HG03457 (cell line): ENCODE results near the gene ANKRD9.
A peak's percentile ranks its signal among the peaks of the same experiment; 100 is the strongest.
"Not testable (repeated sequence)": the region's sequence is repeated elsewhere in the genome, so short reads cannot be mapped to it uniquely, and the experiment has no call there.

Experiments
- ATAC-seq: cut with Tn5 transposase; IDR thresholded peaks from one replicate; pipeline ENCODE4 v1.9.1; 2021; ENCODE audit warnings: moderate number of reproducible peaks; ENCODE audit not compliant: unreplicated experiment

The ANKRD9 gene

DNA sequence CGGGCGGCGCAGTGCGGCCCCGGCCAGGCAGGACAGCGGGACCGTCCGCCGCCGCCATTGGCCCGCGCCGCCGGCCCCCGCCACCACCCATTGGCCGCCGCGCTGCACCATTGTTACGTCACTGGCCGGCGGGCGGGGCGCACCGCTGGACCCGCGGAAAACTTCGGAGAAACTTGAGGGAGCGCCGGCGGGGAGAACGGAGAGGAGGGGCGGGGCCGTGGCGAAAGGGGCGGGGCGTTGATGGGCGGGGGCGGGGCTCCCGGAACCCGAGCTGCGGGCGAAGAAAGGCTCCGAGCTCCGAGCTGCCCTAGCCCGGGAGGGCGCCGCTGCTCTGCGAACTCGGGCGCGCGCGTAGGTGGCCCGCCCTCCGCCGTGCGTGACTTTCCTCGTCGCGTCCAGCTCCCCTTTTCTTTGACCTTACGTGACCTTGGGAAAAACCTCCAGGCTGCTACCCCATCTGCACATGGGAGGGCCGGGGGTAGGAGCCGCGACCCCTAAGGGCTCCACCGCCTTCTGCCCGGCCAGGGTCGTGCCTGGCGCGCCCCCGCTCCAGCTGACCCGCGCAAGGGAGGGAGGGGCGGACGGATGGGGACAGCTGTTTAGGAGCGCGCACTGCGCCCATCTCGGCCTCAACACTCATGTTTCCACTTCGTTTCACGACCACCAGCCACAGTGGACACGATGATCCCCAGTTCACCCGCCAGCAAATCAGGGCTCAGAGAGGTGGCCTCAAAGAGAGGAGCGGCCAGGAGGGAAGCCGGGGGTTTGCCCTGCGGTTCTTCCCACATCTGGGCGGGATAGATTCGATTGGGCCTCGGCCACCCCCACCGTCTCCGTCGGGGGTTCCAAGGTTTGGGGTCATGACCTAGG lies at the start of gene ANKRD9:
Gene ANKRD9, minus strand, starts transcription at position 31 of the 870 bp plus-strand sequence. CDS start 1,887 bp downstream, outside the sequence.
- ATAC-seq: peak; percentile 54

DNA sequence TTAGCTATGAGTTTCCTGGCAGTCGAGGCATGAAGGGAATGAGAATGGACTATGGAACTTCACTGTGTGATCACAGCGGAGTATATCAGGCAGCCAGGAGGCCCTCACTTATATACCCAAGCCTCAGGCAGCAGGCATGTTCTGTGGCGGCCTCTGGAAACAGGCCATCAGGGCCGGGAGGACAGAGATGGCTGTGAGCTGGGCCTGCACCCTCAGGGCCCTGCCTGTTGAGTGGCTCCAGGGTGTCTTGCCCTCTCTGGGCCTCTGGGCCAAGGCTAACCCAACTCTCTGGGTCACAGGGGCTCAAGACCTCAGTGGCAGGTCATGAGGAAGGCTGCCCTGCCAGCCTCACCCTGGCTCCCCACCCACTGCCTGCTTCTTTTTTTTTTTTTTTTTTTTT lies 49.0 kb upstream of the ANKRD9 start:
- ATAC-seq: no peak

DNA sequence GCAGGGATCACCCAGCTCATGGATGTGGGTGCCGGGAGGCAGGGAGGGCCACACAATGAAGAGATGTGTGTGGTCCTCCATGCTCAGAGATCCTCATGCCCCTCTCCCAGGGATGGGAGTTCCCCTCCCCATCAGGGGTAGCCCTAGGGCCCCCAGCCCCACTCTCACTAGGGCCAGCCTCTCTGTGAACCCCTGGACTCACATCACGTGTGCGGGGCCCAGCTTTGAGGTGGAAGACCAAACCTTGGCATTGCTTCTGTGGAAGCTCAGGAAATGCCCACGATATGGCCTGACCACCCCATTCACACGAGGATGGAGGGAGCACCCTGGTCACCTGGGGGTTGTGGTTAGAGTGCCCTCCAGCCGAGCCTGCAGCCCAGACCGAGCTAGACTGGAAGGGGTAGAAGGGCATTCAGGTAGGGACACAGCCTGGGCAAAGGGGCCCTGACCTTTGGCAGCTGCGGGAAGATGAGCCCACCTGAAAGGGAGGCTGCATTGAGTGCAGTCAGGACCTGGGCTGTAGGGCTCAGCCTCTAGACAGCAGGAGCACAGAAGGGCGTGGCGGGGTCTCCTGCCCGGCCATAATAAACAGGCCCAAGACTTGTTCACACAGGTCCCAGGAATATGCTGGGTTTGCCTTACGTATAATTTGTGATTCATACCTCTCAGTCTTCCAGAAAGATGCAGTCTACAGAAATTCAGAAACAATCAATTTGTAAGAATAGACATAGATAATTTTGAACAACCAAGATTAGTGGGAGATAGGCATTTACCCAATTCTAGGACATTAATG lies 48.1 kb upstream of the ANKRD9 start:
- ATAC-seq: no peak

- ATAC-seq: no peak
Measured at GRCh38 chr14:102556098-102556677, 46.6 kb upstream of the ANKRD9 start.

- no peak for ATAC-seq
Measured at GRCh38 chr14:102554821-102555819, 45.5 kb upstream of the ANKRD9 start.

- no peak for ATAC-seq
Measured at GRCh38 chr14:102551995-102552705, 42.6 kb upstream of the ANKRD9 start.

DNA sequence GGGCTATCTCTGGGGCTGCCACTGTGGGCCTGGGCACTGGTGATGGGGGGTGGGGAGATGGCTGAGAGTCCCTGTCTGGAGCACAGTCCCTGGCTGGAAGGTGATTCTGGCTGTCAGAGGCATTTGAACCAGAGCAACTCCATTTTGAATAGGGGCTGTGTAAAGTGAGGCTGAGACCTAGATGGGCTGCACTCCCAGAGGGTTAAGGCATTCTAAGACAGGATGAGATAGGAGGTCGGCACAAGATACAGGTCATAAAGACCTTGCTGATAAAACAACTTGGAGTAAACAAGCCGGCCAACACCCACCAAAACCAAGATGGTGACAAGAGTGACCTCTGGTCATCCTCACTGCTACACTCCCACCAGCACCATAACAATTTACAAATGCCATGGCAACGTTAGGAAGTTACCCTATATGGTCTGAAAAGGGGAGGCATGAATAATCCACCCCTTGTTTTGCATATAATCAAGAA lies 41.4 kb upstream of the ANKRD9 start:
- not testable (repeated sequence) for ATAC-seq

DNA sequence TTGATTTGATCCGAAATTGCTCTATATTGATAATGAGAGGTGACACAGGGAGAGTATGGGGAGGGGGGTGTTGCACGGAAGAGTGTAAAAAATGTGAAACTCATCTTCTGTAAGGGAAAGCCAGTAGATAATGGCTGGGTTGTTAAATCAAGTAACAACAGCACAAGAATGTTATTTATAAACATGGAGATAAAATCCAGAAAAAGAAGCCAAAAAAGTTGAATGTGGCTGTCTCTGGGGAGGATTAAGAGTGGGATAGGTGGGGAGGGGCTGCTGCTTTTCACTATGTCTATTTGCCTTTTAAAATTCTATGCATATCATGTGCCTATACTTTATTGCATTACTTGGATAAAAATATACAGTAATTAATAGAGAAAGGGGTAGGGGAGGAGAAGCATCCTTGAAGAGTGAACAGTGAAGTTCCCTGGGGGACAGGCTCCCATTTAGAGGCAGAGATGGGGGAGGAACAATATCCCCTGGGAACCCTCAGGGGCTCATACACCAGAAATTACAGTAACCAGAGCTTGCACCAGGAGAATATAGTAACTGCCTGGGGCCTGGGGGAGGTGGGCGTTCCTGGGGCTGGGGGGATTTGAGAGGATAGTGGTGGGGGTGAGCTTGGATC lies 39.2 kb upstream of the ANKRD9 start:
- ATAC-seq: no peak

GRCh38 chr14:102545461-102546265 lies 36.1 kb upstream of the ANKRD9 start:
- no peak for ATAC-seq

DNA sequence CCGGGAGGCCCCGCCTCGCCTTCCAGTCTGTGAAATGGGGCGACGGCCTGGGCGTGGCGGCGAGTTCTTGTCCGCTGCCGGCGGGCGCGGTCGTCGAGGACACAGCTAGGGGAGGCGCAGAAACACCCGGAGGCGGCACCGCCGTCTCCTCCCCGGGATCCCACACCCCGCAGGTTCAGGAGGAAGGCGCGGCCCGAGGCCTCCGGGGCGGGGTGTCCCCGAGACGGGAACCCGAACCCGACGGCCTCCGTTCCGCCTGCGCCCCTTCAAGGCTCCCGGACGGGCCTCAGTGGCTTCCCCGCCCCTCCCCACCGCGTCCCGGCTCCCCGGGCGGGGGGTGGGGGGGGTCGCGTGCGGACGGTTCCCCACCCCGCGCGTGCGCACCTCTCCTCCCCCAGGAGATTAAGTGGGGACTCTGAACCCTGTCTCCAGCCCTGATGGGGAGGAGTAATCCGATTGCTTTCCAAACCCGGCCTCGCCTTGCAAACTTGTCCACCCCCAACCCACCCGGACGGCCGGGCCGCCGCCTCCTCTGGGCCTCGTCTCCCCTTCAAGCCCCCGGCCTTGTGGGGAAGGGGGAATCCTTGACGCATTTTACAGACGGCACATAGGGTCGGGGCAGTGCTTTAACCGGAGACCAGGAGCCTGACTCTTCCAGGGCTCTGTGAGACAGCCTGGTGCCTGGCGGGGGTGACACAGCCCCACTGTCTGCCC lies 35.3 kb upstream of the ANKRD9 start:
- ATAC-seq: no peak

DNA sequence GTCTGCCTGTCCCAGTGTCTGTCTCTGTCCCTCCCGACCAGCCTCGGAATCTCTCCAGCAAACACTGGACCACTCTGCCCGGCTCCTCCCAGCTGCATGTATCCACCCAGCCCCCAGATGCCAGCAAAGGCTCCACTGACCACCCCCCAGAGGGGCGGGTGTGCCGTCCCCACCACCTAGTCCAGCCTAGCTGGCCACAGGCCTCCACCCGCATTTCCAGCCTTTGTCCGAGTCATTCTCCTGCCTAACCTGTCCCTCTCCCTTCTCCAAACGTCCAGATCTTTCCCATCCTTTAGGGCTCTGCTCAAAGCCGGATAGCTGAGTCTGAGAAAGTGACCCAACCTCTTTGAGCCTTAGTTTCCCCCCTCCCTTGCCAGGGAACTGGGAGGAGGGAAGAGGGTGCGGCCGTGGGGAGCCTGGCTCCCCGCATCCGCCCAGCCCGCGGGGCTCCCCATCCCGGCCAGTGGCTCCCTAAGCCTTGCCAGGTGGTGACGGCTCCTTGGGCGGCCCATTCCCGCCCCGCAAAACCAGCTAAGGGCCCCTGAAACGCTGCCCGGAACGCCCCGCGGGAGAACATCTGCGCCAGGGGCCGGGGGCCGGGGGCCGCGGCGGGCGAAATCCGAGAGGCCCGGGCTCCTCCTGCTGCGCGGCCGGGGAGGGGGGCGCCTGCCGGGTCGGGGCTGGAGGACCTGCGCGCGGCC lies 34.6 kb upstream of the ANKRD9 start:
- ATAC-seq: no peak

DNA sequence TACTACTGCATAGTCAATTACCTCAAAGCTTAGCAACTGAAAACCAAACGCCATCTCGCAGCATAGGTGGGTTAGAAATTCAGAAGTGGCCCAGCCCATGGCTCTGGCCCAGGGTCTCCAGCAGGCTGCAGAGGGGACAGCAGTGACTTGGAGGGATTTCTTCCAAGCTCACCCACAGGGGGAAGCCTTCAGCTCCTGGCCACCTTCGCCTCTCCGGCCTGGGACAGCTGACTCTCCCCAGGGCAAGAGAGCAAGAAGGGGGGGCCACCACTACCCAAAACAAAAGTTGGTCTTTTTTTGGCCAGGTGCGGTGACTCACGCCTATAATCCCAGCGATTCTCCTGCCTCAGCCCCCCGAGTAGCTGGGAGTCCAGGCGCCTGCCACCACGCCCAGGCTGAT lies 32.2 kb upstream of the ANKRD9 start:
- no peak for ATAC-seq

DNA sequence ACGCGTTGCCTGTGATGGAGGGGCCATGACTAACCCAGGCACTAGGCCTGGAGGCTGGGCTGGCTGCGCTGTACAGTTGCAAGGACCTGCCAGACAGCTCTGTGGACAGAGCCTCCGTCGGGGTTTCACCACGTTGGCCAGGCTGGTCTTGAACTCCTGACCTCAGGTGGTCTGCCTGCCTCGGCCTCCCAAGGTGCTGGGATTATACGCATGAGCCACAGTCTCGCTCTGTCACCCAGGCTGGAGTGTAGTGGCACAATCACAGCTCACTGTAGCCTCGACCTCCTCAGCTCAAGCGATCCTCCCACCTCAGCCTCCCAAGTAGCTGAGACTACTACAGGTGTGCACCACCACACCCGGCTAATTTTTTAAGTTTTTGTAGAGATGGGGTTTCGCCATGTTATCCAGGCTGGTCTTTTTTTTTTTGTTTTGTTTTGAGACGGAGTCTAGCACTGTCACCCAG lies 31.5 kb upstream of the ANKRD9 start:
- not testable (repeated sequence) for ATAC-seq

DNA sequence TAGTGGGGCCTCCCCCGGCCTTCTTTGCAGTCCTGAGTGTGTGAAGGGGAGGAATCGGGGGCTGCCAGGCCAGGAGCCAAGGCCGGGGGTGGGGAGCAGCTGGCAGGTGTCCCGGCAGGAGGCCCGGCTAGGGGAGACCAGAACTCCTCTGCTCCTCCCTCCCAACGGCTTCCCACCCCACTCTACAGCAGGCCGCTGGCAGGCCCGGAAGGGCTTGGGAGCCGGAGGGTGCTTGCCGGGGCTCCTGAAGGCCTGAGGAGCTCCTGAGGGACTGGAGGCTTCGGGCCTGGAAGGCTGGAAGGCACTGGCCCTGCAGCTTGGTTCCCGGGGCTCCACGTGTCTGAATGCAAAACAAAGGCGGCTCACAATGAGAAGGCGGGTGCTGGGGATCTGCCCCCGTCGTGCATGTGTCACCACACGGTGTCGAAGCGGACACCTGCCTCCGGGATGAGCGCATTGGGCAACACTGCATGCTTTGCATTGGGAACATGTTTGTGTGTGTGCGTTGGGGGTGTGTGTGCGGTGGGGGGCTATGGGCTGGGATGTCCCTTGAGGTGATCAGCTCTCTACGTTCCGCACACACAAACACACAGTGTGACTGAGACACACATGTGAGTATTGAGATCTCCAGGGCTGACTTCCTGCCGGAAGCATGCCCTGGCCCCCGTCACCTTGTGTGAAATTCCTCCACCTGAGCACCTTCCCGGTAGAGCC lies 30.9 kb upstream of the ANKRD9 start:
- no peak for ATAC-seq

GRCh38 chr14:102539544-102540314 lies 30.2 kb upstream of the ANKRD9 start:
- ATAC-seq: no peak
